Stimulated activated CD8-positive, alpha-beta memory T cell treated with anti-CD3 and anti-CD28 coated beads, Interleukin-15, amount 100 ng/mL, for 4 hours (primary cell): ENCODE results near the gene WAS.

ENCODE experiments used
- DNase-seq, 2 donors: peaks; one replicate each; pipeline ENCODE4 v3.0.0-alpha.2; 2020; ENCODE audit warnings: low read depth in 2 of 2

The WAS gene

GRCh38 chrX:48711929-48712505 is 28.4 kb downstream of the WAS start:
- no peak for DNase-seq

- DNase-seq = no peak
Observed at GRCh38 chrX:48713847-48714246, 30.2 kb downstream of the WAS start.

DNA sequence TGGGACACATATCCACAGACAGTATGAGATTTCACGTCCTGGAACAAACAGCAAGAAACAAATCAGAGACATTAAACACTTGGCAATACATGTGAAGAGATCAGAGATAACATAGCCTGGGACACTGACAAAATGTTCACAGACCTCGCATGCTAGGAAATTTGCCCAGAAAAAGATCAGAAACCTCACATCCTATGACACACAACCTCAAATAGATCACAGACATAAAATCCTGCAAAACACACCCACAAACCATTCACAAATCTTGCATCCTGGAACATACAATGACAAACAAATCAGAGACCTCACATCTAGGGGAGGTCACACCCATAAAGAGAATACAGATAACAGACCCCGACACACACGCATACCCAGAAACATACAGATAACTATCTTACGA is 31.0 kb downstream of the WAS start:
- no peak for DNase-seq

- no peak for DNase-seq
Observed at GRCh38 chrX:48715072-48715471, 31.5 kb downstream of the WAS start.

DNA sequence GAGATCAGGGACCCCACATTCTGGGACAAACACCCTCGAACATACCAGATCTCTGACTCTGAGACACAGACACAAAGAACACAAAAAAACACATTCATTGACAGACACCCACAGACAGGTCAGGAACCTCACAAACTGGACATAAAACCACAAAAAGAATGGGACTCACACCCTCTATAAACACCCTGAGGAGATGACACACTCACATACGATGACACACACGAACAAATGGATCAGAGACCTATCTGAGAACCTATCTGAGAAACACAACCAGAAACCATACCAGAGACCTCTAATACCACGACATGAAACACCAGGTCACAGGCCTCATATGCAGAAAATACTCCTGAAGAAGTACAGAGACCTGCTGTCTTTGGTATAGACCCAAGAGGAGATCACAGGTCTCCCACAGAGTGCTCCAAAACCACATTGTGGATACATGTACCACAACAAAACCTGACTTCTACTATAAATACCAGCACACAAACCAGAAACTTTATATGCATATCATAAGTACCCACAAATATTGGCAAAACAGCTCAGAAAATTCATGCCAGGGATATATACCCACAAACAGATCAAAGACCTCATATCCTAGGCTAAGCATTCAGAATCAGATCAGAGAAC is 32.4 kb downstream of the WAS start:
- DNase-seq = no peak

DNA sequence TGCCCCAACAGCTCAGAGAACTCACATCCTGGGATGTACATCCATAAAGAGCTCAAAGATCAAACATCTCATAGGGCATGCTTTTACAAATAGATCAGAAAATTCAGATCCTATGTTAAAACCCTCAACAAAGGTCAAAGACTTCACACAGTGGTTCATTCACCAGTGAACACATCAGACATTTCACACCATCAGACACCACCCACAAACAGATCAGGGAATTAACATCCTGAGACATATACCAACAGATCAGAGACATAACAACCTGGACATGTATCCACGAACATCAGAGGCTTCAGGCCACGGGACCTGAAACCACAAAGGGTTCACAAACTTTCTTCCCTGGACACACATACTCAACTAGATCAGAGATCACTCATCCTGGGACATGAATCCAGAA is 36.4 kb downstream of the WAS start:
- no peak for DNase-seq

DNA sequence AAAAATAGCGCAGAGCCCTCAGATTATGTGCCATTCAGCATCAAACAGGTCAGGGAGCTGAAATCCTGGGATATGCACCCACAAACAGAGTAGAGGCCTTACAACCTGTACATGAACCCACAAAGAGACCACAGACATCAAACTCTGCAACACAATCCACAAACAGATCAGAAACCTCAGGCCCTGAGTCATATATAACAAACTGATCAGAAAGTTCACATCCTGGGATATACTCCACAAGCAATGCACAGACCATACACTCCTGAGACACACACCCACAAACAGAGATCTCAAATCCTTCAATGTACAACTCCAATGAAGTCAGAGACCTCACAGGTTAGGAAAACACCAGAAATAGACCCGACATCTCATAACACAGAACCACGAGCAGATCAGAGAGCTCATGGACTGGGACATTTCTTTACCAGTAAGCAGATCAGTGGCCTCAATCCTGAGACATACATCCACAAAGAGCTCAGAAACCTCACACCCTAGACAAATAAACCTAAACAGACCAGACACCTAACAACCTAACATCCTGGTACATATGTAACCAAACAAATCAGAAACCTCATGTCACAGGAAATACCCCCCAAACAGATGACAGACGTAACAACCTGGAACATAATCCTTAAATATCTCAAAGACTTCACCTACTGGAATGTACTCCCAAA is 37.1 kb downstream of the WAS start:
- no peak for DNase-seq

- no peak for DNase-seq
Observed at GRCh38 chrX:48721916-48722315, 38.3 kb downstream of the WAS start.

DNA sequence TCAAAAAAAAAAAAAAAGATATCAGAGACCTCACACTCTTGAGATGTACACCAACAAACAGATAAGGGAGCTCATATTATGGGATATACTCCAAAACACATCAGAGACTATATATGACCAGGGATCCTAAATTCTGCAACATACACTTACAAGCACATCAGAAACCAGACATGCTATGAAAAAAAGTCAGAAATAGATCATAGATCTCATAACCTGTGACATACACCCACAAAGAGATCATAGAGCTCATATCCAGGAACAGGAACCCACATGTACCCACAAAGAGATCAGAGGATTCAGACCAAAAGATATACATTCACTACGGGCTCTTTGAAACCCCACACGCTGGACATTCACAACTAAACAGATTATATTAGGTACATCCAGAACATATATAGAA is 43.0 kb downstream of the WAS start:
- no peak for DNase-seq

GRCh38 chrX:48728653-48729052 is 45.1 kb downstream of the WAS start:
- no peak for DNase-seq

DNA sequence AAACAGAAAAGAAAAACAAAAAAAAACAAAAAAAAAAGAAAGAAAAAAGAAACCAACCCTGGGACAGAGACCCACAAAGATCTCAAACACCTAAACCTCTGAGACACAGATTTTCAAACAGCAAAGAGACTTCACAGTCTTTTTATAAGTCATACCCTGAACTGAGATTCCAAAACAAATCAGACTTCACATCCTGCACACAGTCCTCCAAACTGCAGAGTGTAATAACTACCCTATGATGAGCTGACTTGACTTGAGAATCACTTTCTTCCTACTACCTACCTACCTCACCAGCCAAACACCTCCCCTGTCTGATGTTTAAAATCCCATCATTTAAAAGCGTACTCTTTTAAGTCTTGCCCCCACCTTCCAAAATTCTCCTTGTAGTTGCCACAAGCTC is 52.7 kb downstream of the WAS start:
- DNase-seq = no peak

DNA sequence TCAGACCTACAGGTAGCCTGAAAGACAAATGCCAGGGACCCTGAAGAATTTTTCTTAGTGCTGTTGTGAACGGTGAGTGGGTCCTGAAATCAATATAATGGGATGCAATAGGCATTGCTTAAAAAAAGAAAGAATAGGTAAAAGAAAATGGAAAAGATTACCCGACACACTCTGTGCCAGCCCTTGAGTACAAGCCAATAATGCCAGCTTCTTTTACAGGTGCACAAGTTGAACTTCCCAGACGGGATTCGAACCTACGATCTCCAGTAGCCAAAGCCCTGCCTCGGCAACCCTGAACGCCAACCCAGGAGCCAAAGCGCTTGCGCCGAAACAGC is 53.2 kb downstream of the WAS start:
- DNase-seq = no peak

DNA sequence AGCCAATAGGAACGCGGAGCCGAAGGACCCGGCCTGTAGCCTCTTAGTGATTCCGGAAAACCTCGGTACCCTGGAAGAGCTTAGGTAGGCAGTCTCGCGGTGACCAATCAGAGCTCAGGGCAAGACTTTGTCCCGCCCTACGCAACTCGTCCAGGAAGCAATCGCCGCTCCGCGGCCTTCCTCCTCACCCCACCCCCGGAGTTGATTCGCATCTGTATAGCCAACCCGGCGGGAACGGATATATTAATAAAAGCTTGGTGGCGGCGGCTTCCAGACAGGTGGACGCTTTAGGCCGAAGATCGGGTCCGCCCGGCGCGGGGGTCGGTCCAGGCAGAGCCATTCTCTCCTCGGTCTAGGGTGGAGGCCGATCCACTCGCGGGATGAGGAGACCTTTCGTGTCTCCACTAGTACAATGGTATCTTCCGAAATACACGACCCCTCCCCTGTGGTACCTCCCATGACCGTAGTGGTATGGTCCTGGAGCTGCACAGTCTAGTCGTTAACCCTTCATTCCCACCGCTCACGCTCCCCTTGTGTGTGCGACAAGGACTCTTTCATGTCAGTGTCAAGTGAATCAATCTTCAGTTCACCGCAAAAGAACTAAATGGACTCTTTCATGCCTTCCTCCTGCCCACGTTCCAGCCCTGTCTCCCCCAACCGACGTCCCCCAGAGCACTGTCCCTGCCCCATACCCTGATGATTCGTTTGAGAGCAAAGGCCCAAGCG is 53.8 kb downstream of the WAS start:
- peak; percentile 69 to 81 for DNase-seq

DNA sequence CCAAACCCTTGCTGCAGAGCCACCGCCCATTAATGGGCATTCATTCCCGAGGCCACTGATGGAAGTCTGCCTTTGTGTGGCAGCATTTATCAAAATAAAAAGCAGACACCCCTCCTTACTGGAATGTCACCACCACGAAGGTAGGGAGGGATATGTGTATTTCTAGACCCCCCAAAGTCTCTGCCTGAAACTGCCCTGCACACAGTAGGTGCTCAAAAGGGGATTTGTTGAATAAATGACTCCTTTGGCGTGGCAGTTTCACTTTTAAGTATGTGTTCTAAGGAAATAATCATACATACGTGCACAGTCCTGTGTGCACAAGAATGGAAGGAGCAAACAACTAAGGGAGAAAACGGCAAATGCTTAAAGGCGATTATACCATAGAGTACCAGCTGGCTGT is 54.3 kb downstream of the WAS start:
- DNase-seq = no peak
